HG02973 (cell line): ENCODE results near the gene TM9SF2.

ENCODE experiments used
- ATAC-seq: cut with Tn5 transposase; IDR thresholded peaks from one replicate; pipeline ENCODE4 v1.9.1; 2021; ENCODE audit warnings: moderate library complexity; ENCODE audit not compliant: unreplicated experiment

TM9SF2 gene

GRCh38 chr13:99495466-99496183 is 5.6 kb upstream of the TM9SF2 start:
- no peak for ATAC-seq

GRCh38 chr13:99496184-99497142 is 4.8 kb upstream of the TM9SF2 start:
- ATAC-seq = peak; percentile 35

- peak; percentile 53 for ATAC-seq
These were observed 2.8 kb upstream of the TM9SF2 start for GRCh38 chr13:99498171-99499161.

- ATAC-seq = peak; percentile 7
These were observed 461 bp upstream of the TM9SF2 start for GRCh38 chr13:99500839-99501183.

- ATAC-seq = no peak
These were observed 603 bp downstream of the TM9SF2 start for GRCh38 chr13:99501848-99502301.

- ATAC-seq = no peak
These were observed 4.6 kb downstream of the TM9SF2 start for GRCh38 chr13:99505814-99506269.

GRCh38 chr13:99506634-99507033 is 5.4 kb downstream of the TM9SF2 start:
- peak; percentile 78 for ATAC-seq

GRCh38 chr13:99507054-99507453 is 5.8 kb downstream of the TM9SF2 start:
- peak; percentile 12 for ATAC-seq

GRCh38 chr13:99507551-99507950 is 6.3 kb downstream of the TM9SF2 start:
- no peak for ATAC-seq

- ATAC-seq = no peak
These were observed 6.7 kb downstream of the TM9SF2 start for GRCh38 chr13:99507986-99508385.

GRCh38 chr13:99509479-99509878 is 8.2 kb downstream of the TM9SF2 start:
- no peak for ATAC-seq

- ATAC-seq = no peak
These were observed 13.5 kb downstream of the TM9SF2 start for GRCh38 chr13:99514801-99515200.

- no peak for ATAC-seq
These were observed 15.1 kb downstream of the TM9SF2 start for GRCh38 chr13:99516153-99516929.

GRCh38 chr13:99517577-99517976 is 16.3 kb downstream of the TM9SF2 start:
- no peak for ATAC-seq

- ATAC-seq = no peak
These were observed 16.7 kb downstream of the TM9SF2 start for GRCh38 chr13:99517984-99518383.

- ATAC-seq = no peak
These were observed 21.0 kb downstream of the TM9SF2 start for GRCh38 chr13:99522298-99522697.

GRCh38 chr13:99523838-99524237 is 22.6 kb downstream of the TM9SF2 start:
- ATAC-seq = no peak

GRCh38 chr13:99525967-99526366 is 24.7 kb downstream of the TM9SF2 start:
- ATAC-seq = no peak

- ATAC-seq = no peak
These were observed 25.3 kb downstream of the TM9SF2 start for GRCh38 chr13:99526549-99526948.

- ATAC-seq = no peak
These were observed 26.0 kb downstream of the TM9SF2 start for GRCh38 chr13:99527301-99527700.
